Right lobe of liver (tissue), 4 donors: Measurements from ENCODE around the gene CDH4.

Experiments used
- POLR2A ChIP-seq: fragments of 450-650 bp; IDR thresholded peaks from one replicate; pipeline ENCODE4 v1.6.1; 2017; ENCODE audit warnings: antibody characterized with exemption, mild to moderate bottlenecking
- TF ChIP-seq, protein P1 (sequence below), 4 donors: fragments of 200-600 bp in 3 of 4; fragments of 450-650 bp in 1 of 4; IDR thresholded peaks; one replicate each; pipeline versions ENCODE4 v1.5.1 to v1.8.0; 2016 to 2022; ENCODE audit warnings: antibody characterized with exemption in 4 of 4, mild to moderate bottlenecking in 2 of 4
- donor health status: DM: no; HTN: no; CAD: no.
- donor health status: DM: no; HTN: no; CAD: no.
- donor health status: DM: no; HTN: yes; CAD: no.

DNA sequence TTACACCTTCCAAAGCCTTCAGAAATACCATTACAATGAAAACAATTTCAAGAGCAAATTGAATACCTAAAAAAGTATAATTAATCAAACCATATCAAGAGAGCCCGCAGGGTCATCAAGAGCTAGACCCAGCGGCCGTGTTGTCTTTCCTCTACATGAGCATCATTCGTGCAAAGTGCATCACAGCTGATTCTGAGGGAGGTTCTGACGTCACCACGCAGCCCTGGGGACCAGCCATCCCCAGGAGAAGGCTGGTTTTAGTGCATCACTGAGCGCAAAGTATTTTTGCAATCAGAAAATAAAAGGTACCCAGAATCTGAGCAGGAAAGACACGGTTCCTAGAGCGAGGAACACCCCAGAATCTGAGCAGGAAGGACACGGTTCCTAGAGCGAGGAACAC is 371.4 kb downstream of the CDH4 start:
- TF ChIP-seq, protein P1, sequence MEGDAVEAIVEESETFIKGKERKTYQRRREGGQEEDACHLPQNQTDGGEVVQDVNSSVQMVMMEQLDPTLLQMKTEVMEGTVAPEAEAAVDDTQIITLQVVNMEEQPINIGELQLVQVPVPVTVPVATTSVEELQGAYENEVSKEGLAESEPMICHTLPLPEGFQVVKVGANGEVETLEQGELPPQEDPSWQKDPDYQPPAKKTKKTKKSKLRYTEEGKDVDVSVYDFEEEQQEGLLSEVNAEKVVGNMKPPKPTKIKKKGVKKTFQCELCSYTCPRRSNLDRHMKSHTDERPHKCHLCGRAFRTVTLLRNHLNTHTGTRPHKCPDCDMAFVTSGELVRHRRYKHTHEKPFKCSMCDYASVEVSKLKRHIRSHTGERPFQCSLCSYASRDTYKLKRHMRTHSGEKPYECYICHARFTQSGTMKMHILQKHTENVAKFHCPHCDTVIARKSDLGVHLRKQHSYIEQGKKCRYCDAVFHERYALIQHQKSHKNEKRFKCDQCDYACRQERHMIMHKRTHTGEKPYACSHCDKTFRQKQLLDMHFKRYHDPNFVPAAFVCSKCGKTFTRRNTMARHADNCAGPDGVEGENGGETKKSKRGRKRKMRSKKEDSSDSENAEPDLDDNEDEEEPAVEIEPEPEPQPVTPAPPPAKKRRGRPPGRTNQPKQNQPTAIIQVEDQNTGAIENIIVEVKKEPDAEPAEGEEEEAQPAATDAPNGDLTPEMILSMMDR (IDR thresholded peaks at IDR 0.05): no peak
- no peak for TF ChIP-seq POLR2A
